ENCODE results near the gene SATB2. TPM values are rescaled to one million over a fixed set of nuclear protein-coding genes. Genes with fewer than 3 reads are reported as not detected.

Gene SATB2
- total RNA-seq, 3 donors from 2014 or later: 2.3 to 12.2 (median 8.2) TPM

DNA sequence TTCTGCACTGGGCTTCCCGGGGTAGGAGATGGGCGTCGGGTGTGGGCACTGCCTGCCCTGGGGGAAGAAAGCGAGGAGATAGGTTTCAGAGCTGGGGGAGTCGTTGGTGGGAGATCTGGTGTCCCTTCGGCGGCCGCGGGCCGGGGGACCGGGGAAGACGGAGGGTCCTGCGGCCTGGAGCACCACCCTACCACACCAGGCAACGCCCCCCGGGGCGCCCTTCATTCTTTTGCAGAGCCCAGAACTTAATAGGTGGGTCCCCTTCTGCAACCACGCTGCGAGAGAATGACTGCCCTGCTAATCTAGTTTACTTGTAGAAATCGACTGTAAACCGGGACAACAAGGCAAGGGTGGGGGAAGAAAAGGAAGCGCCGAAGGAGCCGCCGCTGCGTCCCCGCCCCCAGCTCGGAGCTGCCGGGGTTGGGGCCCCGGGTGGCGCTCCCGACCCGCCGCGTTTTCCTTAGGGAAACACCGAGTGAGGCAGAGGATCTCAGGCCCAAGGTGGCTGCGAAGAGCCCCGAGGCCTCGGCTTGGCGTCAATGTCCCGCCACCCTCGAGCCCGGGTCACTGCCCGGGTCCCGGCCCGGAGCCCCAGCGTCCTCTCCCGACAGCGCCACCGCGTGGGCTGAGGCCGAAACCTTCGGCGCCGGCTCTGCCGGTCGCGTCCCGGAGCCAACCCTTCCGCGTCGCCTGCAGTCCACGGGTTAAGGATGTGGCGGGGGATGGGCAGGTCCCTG is 5.4 kb upstream of the SATB2 start:
- Histone ChIP-seq H3K36me3 (no peaks in the 10 kb centered on the region), H3K27me3 (peaks cover 12 to 81% of the 10 kb centered on the region in 2 donors), H3K27ac (no peak overlapping the region), H3K4me1 (peaks cover 0 to 5% of the 10 kb centered on the region in 2 donors), H3K9me3 (no peaks in the 10 kb centered on the region), H3K4me3 (peak overlapping the region; percentile 45 to 70 (median 53))
- intact Hi-C loops (cut with DNase I; ENCODE audit: low total_unique reads): loop anchor here (5.0 kb wide), 1 partner anchor 1966 kb away; the partner anchor contains the start of gene HSPD1
- TF ChIP-seq POLR2A (IDR thresholded peaks at IDR 0.05) (no peak), POLR2AphosphoS5 (IDR thresholded peaks at IDR 0.05) (no peak)
- TF ChIP-seq, protein P1, sequence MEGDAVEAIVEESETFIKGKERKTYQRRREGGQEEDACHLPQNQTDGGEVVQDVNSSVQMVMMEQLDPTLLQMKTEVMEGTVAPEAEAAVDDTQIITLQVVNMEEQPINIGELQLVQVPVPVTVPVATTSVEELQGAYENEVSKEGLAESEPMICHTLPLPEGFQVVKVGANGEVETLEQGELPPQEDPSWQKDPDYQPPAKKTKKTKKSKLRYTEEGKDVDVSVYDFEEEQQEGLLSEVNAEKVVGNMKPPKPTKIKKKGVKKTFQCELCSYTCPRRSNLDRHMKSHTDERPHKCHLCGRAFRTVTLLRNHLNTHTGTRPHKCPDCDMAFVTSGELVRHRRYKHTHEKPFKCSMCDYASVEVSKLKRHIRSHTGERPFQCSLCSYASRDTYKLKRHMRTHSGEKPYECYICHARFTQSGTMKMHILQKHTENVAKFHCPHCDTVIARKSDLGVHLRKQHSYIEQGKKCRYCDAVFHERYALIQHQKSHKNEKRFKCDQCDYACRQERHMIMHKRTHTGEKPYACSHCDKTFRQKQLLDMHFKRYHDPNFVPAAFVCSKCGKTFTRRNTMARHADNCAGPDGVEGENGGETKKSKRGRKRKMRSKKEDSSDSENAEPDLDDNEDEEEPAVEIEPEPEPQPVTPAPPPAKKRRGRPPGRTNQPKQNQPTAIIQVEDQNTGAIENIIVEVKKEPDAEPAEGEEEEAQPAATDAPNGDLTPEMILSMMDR (IDR thresholded peaks at IDR 0.05): peak in 2 of 3 donors; percentile 59 to 68
- DNase-seq (ENCODE audit: low spot score in 2 of 2): no peak

DNA sequence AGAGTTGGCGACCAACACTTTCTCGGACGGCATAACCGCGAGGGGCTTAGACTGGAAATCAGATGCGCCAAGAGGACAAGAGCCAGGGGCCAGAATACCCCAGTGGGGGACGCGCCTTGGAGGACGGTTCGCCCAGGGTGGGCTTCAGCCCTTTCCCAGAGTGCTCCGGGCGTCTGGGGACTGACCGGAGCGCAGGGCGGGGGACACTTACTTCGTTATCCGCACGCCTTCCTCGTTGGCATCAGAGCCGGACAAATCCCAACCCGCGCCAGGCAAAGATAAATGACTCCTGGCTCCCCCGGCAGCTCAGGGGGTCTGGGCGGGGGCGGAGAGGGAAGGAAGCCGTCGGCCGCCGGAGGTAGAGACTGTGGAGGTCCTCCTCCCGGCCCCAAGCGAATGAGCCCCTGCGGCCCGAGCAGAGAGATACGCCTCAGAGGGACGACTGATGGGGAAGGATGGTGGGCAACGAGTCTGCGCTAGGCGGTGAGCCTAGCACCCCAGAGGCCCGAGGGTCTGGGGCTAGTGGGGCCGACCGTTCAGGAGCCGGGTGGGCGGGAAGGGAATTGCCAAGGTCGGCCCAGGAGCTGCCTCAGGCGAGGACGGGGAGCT is 4.7 kb upstream of the SATB2 start:
- Histone ChIP-seq H3K9me3 (no peaks in the 10 kb centered on the region), H3K36me3 (no peaks in the 10 kb centered on the region), H3K4me1 (peaks cover 0 to 5% of the 10 kb centered on the region in 2 donors), H3K27me3 (peaks cover 12 to 79% of the 10 kb centered on the region in 2 donors), H3K27ac (no peak overlapping the region), H3K4me3 (peak overlapping the region in 2 of 3 donors; percentile 53 to 70)
- TF ChIP-seq POLR2A (IDR thresholded peaks at IDR 0.05): no peak
- TF ChIP-seq POLR2AphosphoS5 (IDR thresholded peaks at IDR 0.05): no peak
- TF ChIP-seq, protein P1 (IDR thresholded peaks at IDR 0.05): no peak
- DNase-seq (ENCODE audit: low spot score in 2 of 2): no peak
- intact Hi-C loops (cut with DNase I; ENCODE audit: low total_unique reads): loop anchor here (5.0 kb wide), 1 partner anchor 1965 kb away; the partner anchor contains the start of gene HSPD1

DNA sequence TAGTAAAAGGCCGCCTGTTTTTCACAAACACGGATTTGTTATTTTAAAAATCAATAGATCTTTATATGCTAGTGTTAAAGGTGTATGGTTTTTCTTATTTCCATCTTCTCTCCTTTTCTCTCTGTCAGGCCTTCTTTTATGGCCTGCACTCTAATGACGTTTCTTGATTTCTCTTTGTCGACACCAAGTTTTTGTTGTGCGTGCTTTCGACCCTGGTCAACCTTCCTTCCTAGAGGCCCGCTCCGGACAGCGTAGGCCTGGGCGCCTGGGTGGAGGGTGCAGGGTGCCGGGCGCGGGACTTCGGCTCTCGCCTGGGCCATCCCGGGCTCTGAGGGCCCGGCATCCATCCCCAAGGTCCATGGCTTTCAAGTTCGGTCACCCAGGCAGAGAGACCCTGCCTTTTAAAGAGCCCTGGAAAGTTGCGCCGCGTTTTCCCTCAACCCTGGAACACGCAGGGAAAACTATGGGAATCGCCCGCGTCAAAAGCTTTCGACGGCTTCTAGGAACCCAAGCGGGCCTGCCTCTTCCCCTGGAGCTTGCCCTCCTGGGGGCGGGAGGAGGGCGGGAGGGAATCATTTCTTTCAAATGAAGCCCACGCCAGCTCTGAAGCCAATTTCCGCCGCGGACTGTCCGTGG is 4.1 kb upstream of the SATB2 start:
- no peak overlapping the region for H3K4me3 ChIP-seq
- H3K36me3 ChIP-seq: no peaks in the 10 kb centered on the region
- H3K27me3 ChIP-seq: peaks cover 12 to 79% of the 10 kb centered on the region in 2 donors
- H3K27ac ChIP-seq: no peak overlapping the region
- intact Hi-C loops (cut with DNase I; ENCODE audit: low total_unique reads): loop anchor here (5.0 kb wide), 1 partner anchor 1965 kb away; the partner anchor contains the start of gene HSPD1
- no peak for DNase-seq (ENCODE audit: low spot score in 2 of 2)
- H3K9me3 ChIP-seq: no peaks in the 10 kb centered on the region
- peaks cover 2 to 5% of the 10 kb centered on the region in 2 donors for H3K4me1 ChIP-seq
- TF ChIP-seq POLR2AphosphoS5 (IDR thresholded peaks at IDR 0.05) (no peak), POLR2A (IDR thresholded peaks at IDR 0.05) (no peak)
- TF ChIP-seq, protein P1 (IDR thresholded peaks at IDR 0.05): no peak

DNA sequence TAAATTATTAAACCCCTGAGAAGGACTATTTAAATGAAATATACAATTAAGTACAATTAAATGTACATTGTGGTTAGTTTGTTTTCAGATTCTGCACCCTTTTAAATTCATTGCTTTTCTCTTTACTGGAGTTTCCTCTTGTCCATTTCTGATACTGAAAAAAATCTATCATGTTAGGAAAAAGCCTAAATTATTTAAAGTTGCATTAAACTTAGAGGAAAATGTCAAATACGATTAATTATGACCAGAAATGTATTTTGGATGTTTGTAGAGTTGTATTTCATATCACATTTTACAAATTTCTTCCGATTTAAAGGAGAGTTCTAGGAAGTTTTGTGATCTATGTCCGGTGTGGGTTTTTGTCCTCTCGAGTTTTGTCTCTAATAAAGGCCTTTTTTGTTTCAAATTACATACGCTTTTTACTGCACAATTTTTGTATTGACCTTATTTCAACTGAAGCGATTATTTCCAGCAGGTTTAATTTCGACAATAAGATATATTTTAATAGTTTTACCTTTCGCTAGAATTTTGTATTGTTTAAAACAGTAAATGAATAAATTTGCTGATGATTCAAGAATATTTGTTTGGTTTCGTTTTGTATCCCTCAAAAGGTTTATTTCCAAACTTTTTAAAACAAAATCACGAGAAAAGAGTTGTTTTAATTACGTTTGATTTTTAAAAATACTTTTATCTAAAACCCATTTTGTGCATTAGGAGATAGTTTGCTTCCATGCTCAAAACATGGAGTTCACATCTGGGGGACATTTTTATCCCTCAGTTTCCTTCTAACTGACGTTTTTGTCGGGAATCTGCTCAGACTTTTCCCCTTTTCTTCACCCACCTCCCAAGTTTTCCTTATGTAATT is 3.3 kb upstream of the SATB2 start:
- no peak for TF ChIP-seq POLR2AphosphoS5 (IDR thresholded peaks at IDR 0.05)
- DNase-seq (ENCODE audit: low spot score in 2 of 2): no peak
- Histone ChIP-seq H3K27me3 (peaks cover 15 to 79% of the 10 kb centered on the region in 2 donors), H3K9me3 (no peaks in the 10 kb centered on the region), H3K27ac (no peak overlapping the region), H3K4me1 (peaks cover 5 to 7% of the 10 kb centered on the region in 2 donors), H3K4me3 (no peak overlapping the region), H3K36me3 (no peaks in the 10 kb centered on the region)
- intact Hi-C loops (cut with DNase I; ENCODE audit: low total_unique reads): loop anchor here (5.0 kb wide), 1 partner anchor 1964 kb away; the partner anchor contains the start of gene HSPD1

Data from breast epithelium (tissue), 4 donors.